CD4-positive, alpha-beta T cell treated with Interleukin-17A for 4 hours (primary cell): ENCODE measurements around the gene ARF3.
A peak's percentile ranks its signal among the peaks of the same experiment; 100 is the strongest.

Experiments used
- DNase-seq: peaks from one replicate; pipeline ENCODE4 v3.0.0-alpha.2; 2020; ENCODE audit warnings: mixed read lengths

ARF3 gene

DNA sequence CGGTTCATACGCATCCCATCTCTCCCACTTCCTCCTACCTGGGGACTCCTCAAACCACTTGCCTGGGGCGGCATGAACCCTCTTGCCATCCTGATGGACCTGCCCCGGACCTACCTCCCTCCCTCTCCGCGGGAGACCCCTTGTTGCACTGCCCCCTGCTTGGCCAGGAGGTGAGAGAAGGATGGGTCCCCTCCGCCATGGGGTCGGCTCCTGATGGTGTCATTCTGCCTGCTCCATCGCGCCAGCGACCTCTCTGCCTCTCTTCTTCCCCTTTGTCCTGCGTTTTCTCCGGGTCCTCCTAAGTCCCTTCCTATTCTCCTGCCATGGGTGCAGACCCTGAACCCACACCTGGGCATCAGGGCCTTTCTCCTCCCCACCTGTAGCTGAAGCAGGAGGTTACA, 24.5 kb upstream of the ARF3 start:
- DNase-seq: no peak

DNA sequence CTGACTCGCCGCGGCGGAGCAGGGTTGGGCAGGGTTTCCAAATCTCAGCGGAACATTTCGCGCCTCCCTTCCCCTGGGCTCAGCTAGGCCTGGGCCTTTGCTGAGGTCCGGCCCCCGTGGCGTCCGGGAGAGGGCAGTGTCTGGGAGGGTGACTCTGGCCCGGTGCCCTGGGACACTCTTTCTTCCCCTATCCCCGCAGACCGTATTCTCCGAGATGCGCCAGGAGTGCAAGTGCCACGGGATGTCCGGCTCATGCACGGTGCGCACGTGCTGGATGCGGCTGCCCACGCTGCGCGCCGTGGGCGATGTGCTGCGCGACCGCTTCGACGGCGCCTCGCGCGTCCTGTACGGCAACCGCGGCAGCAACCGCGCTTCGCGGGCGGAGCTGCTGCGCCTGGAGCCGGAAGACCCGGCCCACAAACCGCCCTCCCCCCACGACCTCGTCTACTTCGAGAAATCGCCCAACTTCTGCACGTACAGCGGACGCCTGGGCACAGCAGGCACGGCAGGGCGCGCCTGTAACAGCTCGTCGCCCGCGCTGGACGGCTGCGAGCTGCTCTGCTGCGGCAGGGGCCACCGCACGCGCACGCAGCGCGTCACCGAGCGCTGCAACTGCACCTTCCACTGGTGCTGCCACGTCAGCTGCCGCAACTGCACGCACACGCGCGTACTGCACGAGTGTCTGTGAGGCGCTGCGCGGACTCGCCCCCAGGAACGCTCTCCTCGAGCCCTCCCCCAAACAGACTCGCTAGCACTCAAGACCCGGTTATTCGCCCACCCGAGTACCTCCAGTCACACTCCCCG, 23.9 kb upstream of the ARF3 start:
- DNase-seq: peak; percentile 71

DNA sequence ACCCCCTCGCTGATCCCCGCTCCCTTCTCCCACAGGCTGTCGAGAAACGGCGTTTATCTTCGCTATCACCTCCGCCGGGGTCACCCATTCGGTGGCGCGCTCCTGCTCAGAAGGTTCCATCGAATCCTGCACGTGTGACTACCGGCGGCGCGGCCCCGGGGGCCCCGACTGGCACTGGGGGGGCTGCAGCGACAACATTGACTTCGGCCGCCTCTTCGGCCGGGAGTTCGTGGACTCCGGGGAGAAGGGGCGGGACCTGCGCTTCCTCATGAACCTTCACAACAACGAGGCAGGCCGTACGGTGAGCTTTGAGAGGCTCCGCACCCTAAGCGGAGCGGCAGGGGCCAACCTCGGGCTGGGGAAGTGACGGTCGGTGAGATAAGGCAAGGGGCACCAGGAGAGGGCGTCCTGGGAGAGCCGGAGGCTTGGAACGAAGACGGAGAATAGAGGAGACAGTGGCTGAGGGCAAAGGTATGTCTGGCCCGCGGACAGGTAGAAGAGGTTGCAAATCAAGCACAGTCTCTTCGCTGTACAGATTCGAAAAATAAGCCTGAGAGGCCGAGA, 23.2 kb upstream of the ARF3 start:
- peak; percentile 54 for DNase-seq

DNA sequence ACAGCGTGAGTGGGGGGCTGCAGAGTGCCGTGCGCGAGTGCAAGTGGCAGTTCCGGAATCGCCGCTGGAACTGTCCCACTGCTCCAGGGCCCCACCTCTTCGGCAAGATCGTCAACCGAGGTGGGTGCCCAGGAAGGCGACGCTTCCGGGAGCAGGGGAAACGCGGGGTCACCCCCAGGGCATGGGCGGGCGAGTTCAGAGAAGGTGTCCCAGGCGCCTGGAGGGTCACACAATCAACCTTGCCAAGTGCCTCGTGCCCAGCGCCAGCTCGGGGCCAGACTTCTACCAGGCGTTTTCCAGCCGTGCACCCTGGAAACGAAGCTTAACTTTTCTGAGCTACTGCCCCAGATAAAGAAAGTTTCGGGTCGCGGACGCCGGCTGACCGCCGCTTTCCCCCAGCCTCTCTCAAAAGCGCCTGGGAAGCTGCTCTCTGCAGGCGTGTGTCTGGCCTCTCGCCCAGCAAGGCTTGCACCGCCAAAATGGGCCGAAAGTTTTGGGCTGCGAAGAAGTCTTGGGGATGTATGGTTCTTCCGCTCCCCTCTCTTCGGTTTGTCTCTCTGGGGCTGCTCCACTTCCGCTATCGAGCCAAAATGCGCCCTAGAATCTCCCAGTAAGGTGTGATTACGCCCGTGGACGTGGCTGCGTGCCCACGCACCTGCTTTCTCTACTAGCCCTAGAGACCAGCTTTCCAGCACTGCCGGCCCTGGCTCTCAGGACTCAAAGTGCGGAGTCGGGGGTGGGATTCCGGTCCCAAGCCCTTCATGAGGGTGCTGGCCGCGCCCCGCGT, 22.5 kb upstream of the ARF3 start:
- peak; percentile 60 for DNase-seq

DNA sequence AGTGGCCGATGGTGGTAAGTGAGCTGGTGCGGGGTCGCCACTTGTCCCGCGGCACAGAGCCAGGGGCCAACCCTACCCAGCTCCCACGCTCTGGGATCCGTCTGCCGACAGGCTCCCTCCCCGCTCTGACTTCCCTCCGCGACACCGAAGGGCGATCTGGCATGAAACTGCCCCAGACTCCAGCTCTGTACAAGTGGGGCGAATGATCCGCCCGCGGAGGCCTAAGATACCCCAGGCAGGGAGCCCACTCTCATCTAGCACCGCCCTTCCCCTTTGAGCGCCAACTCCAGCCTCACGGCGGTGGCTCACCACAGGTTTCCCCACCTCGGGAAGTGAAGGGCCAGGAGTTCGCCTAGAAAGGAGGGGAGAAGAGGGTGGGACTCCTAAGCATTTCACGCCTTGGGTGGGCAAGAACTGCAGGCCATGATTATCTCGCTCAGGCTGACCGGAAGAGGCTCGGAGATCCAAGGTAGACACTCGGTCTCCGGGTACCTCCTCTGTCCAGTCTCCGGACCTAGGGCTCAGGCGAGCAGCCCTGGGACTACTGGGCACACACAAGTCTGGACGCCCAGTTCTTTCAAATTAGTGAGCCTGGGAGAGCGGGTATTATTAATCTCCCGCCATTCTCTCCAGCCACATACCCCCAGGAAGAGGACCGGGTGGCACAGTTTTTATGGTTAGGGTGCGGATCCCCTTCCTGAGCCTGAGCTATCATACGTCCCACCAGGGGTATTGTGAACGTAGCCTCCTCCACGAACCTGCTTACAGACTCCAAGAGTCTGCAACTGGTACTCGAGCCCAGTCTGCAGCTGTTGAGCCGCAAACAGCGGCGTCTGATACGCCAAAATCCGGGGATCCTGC, 21.7 kb upstream of the ARF3 start:
- peak; percentile 24 for DNase-seq

DNA sequence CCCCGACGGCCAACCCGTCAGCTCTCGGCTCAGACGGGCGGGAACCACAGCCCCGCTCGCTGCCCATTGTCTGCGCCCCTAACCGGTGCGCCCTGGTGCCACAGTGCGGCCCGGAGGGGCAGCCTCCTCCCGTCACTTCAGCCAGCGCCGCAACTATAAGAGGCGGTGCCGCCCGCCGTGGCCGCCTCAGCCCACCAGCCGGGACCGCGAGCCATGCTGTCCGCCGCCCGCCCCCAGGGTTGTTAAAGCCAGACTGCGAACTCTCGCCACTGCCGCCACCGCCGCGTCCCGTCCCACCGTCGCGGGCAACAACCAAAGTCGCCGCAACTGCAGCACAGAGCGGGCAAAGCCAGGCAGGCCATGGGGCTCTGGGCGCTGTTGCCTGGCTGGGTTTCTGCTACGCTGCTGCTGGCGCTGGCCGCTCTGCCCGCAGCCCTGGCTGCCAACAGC, 21.0 kb upstream of the ARF3 start, which contains the start of gene WNT1:
Gene WNT1 (plus strand): TSS at position 32 of the 450 bp plus-strand sequence. CDS start 329 bp downstream, at position 361.
- DNase-seq: peak; percentile 15

DNA sequence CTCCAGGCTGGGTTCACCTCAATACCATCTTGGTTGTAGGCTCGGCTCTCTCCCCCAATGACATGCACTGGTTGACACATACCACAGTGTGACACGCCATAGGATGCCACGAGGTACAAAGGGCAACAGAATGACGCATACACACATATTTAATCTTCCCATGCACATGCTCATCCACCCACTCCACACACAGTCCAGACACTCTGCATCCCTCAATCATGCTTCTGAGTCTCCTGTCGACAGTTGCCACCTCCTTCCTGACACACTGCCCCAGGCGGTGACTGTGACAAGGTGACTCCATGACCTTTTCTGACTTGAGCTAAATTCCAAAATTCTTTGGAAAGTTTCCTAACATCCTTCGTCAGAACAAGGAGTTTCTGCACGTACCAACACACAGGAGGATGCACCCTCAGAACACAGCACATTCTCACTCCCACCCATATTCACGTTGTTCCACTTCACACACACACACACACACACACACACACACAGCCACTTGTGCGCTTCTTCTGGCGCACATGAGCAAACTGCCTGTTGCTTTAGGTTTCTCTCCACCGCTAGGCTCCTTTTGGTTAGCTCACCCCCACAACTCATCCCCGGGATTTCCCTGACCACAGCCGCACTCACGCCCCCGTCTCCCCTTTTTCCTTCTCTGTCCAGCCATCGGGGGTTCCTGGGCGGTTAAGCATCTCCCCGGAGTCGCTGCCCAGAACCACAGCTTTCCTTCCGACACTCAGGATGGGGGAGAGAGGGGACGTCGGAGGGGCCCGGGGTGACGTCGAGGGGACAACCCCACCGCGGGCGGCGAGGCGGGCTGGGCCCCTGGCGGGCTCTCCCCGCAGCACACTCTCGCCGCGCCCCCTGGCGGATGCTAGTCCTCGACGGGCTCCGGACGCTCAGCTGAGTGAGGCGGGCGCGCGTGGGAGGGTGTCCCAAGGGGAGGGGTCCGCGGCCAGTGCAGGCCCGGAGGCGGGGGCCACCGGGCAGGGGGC, 20.3 kb upstream of the ARF3 start:
- DNase-seq: peak; percentile 88

DNA sequence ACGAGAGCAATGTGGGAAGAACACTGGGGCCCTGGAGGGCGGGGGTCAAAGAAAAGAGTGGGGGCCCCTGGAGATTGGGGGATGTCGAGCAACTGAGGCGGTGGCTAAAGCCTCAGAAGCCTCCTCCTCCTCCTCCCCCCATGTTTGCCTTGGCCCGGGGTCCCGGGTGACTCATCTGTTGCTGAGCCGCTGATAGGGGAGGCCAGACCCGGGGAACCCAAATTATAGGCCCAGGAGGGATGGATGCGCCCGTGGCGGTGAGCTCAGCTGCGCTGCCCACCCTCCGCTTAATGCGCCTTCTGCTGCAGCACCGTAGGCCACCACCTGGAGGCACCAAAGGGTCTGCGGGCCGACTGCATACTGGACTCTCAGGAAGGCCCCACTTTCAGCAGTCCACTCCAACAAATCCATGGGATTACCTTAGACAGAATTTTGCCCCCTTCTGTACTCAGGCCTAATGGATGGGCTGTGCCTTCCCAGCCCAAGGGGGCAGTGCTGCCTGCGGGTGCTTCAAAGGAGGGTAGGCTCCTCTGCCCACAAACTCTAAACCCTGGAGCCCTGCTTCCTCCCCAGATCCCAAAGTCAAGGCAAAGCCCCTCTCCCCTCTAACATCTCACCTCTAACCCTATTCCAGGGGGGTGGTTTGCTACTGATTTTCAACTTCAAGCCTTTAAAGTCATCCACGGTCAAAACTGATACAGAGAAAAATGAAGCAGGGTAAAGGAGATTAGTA, 16.8 kb upstream of the ARF3 start:
- DNase-seq: peak; percentile 56

DNA sequence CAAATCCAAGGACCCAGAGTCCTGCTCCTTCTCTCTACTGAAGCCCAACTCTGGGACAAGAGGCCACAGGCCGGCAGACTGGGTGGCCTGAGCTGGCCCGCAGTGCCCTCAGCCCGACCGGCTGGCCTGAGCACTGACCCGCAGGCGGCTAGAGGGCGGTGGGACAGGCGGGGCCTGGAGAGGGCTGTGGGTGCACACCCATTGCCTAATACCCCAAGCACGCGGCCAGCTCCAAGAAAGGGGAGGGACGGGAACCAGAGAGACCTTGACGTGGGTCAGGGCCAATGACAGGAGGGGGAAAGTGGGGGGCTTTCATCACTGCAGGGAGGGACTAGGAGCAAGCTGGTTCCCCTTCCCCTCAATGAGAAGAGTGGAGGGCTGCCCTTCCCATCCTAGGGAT, 16.2 kb upstream of the ARF3 start:
- no peak for DNase-seq

DNA sequence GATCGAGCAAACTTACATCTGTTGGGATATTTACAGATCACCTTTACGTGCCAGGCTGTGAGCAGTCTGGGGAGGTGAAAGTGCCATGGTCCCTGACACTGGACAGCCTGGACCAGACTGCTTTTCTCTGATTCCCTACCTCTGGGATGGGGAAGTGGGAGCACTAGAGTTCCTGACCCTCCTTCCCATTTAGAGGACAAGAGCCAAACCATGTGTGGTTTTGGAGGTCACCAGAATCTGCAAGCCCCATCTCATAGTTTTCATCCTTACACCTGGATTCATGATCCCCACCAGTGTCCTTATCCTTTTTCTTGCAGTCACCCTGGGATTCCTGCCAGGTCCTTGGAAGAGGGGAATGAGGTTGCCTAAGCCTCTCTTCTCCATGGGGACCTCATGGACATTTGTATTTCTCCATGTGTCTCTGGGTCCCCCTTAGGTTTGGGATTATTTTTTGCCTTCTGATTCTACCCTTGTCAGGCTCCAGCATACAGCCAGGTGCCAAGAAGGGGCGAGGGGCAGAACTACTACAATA, 15.7 kb upstream of the ARF3 start:
- no peak for DNase-seq

DNA sequence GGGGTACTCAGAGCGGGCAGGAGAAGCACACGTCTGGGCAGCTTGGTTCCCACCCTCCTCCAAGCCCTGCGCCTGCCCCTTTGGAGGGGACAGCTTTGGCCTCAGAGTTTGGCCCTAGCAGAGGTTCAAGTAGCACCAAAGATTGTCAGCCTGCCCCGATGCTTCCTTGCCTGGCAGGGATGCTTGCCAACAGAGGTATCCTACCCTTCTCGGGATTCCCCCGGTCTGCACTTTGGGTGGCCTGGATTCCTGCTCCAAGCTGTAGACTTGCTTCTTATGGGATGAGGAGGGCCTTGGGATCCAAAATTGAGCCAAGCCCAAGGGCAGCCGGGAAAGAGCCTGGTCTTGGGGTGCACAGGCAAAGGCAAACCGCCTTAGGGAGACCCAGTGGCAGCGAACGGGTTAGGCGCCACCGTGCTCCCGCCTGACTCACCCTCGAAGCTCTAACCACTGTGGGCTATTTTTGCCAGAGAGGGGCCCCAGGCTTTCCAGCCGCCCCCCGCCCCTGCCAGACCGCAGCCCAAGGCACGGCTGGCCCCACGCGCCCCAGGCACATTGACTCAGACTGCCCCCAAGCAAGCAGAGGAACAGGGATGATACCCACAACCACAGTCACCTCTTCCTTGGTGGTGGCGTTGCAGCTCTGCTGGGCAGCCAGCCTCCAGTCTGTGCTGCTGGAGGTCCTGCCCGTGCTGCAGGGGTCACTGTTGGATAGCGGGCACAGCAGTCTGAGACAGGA, 15.1 kb upstream of the ARF3 start:
- DNase-seq: no peak

DNA sequence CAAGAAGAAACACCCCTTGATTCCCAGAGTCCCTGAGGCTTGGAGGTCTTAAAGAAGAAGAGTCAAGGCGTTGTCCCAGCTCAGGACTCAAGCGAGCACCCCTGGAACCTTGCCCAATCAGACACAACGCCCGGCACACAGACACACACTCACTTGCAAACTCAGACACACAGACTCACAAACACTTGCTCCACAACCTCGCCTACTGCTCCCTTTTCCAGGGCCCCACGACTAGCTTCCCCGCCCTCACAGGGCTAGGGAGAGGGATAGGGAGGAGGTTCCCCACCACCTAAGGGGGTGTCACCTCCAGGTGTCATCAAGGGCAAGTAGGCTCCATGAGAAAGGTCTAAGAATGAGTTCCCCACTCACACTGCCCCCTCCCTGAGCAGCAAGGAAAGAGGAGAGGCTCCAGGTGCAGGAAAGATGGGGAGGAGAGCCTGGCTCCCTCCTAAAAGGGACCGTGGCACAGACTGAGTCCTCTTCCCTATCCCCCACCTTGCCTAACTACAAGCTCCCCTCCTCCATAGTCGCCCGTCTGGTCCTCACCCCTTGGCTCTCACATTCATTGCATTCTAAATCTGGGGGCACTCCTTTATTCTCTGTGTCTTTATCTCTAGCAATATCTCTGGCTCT, 13.5 kb upstream of the ARF3 start:
- no peak for DNase-seq

DNA sequence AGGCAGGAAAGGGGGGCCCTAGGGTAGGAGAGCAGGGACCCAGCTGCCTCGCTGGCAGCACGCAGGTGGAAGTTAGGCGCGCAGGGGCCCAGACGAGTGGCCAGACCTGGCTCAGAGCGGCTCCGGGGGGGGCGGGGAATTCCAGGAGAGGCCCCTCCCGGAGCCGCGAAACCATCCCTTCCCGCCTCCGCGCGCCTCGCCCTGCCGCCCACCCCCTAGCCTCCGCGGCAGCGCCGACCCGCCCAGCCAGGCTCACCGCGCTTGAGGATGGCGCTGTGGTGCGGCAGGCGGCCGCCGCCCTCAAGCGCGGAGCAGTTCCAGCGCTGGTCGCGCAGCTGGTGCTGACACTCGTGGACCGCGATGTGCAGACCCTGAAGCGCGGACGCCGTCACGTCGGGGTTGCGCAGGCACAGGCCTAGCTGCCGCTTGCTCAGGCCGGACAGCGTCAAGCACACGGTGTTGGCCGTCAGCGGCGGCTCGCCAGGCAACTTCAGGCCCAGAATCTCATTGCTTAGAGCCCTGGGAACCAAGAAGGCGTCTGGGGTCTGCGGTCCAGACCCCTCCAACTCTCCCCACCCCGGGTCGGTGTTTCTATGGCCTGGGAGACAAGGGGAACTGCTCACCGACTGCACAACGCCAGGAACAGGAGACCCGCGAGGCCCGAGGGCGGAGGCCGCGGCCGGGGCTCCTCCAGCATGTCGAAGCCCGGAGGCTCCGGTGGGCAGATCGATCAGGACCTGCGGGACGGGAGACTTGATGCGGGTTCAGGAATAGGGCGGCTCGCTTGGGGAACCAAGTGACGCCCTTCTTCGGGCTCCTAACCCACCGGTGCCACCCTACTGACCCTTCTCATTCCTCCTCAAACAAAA, 12.8 kb upstream of the ARF3 start:
- DNase-seq: peak; percentile 57

DNA sequence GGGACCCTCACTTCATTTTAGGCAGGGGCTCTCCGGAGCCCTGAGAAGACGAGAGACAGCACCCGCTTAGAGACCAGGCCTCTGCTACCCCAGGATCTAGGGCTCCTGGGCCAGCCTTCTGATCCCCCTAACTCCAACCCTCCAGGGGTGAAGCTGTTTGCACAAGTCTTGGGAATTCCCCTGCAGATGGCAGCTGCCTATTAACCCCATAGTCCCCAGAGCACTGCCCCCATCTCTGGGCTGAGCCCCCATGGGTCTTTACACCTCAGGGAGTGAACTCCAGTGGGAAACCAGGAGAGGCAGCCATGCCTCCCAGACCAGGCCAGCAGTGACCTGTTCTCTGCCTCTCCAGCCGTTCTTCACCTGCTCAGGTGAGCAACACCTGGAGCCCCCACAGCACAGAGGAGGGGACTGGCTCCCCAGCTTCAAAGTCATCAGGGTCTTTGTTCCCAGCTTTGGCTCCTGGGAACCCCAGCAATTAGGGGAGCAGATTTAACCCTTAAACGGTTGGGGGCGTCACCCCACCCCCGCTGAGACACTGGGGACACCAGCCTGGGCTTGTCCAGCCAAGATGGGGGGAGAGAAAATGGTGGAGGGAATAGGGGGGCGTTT, 12.0 kb upstream of the ARF3 start:
- no peak for DNase-seq

DNA sequence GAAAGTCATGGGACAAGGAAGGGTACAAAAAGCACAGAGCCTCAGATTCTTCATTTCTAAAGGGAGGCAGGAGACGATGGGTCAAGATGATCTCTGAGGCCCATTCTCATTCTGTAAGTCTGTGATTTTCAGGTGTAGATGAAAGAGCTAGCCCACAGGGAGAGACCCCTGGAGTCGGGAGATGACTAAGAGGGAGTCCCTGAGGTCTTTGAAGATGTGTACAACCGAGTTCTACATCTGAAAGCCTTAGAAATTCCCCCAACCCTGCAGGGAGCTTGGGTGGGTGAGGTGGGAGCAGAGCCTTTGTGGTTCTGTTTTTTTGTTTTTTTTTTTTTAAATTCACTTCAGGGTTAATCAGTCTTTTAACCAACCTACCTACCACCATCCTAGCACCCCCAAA, 11.2 kb upstream of the ARF3 start:
- DNase-seq: no peak

DNA sequence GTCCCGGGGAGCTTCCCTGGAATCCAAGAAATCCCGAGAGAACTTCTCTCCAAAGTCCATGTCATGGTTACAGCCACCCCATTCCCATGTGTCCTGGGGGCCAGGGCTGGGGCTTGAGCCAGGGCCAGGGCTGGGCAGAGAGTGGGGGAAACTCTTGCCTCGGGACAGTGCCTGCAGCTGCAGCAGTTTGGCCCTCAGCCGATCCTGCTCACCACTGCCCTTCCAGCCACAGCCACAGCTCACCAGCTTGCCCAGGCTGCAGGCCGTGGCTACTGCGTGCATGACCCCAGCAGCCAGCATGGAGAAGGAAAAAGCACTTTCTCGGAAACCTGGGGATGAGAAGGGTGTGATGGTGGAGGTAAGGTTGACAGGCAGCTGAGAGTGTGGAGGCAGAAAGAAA, 10.7 kb upstream of the ARF3 start:
- DNase-seq: no peak

DNA sequence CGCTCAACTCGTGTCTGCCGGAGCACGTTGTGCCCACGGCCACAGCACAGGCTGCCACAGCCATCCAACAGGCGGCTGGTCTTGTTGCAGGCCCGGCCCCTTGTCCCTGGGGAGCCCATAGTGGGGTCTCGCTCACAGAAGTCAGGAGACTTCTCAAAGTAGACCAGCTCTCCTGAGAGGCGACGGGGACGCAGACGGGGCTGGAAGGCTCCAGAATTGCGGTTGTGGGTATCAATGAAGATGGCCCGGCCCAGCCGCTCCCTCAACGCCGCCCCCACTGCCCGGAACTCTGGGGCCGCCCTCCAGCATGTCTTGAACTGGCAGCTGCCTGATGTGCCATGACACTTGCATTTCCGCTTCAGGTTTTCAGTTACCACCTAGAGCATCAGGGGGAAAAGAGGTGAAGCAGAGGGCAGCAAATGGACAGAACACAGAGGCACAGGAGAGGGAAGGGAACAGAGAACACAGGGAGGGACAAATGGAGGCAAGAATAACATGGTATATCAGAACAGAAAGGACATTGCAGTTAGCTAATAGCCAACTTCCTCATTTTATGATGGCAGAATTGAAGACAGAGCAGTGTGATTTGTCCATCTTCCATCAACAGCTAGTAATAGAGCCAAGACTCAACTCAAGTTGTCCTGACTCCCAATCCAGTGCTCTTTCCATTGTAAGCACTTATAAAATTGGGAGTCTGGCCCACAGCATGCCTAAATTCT, 9.0 kb upstream of the ARF3 start:
- no peak for DNase-seq
